Neural cell (in vitro differentiated cells): ENCODE data around the gene POLK. TPM values are rescaled to one million over a fixed set of nuclear protein-coding genes. Genes with fewer than 3 reads are reported as not detected.

Experiments used
- H2AFZ ChIP-seq: fragments of 200-600, 300-800 bp; sonication (generic), shearing (Covaris generic); 2 replicates; pipeline ENCODE4 v1.6.0; 2014; ENCODE audit warnings: low read depth, mild to moderate bottlenecking, antibody characterized with exemption, low read length, moderate library complexity
- H3F3A ChIP-seq: fragments of 200-600 bp; shearing (Covaris generic); 2 replicates; pipeline ENCODE4 v1.6.1; 2016; ENCODE audit warnings: mild to moderate bottlenecking, moderate library complexity, mixed read lengths, antibody characterized with exemption, low read length; ENCODE audit not compliant: insufficient read depth, poor library complexity, severe bottlenecking
- H3K27ac ChIP-seq: fragments of 200-600, 300-800 bp; sonication (generic), shearing (Covaris generic); 2 replicates; pipeline ENCODE4 v1.5.1; 2014; ENCODE audit warnings: mild to moderate bottlenecking, low read length, moderate library complexity
- H3K27me3 ChIP-seq: fragments of 300-800, 200-600 bp; sonication (generic), shearing (Covaris generic); 2 replicates; pipeline ENCODE4 v1.6.0; 2014; ENCODE audit warnings: mild to moderate bottlenecking, low read depth, low read length, moderate library complexity; ENCODE audit not compliant: insufficient read depth
- H3K36me3 ChIP-seq: fragments of 300-800, 200-600 bp; sonication (generic), shearing (Covaris generic); 2 replicates; pipeline ENCODE4 v1.5.1; 2014; ENCODE audit warnings: mild to moderate bottlenecking, antibody characterized with exemption, low read length, moderate library complexity; ENCODE audit not compliant: insufficient read depth
- H3K4me2 ChIP-seq: fragments of 300-800, 200-600 bp; sonication (generic), shearing (Covaris generic); 2 replicates; pipeline ENCODE4 v1.6.0; 2014; ENCODE audit warnings: mild to moderate bottlenecking, low read length
- H3K4me3 ChIP-seq: fragments of 300-800, 200-600 bp; sonication (generic), shearing (Covaris generic); 2 replicates; pipeline ENCODE4 v1.5.1; 2014; ENCODE audit warnings: mild to moderate bottlenecking, low read length, moderate library complexity
- H3K79me2 ChIP-seq: fragments of 200-600 bp; shearing (Covaris generic); replicated peaks from 2 replicates; pipeline ENCODE4 v1.6.0; 2014; ENCODE audit warnings: mild to moderate bottlenecking, low read length, moderate library complexity; ENCODE audit not compliant: insufficient read depth
- H3K9ac ChIP-seq: fragments of 300-800, 200-600 bp; sonication (generic), shearing (Covaris generic); 2 replicates; pipeline ENCODE4 v1.6.1; 2016; ENCODE audit warnings: mild to moderate bottlenecking, low read length, mixed read lengths
- H3K9me2 ChIP-seq: fragments of 200-600 bp; shearing (Covaris generic); 2 replicates; pipeline ENCODE4 v1.6.1; 2016; ENCODE audit warnings: mild to moderate bottlenecking, low read length, mixed read lengths; ENCODE audit not compliant: insufficient read depth
- H3K9me3 ChIP-seq: fragments of 200-600, 300-800 bp; sonication (generic), shearing (Covaris generic); 2 replicates; pipeline ENCODE4 v1.6.1; 2016; ENCODE audit warnings: mild to moderate bottlenecking, mixed run types, low read length, moderate library complexity, mixed read lengths
- H4K20me1 ChIP-seq: fragments of 200-600 bp; shearing (Covaris generic); 2 replicates; pipeline ENCODE4 v1.6.1; 2016; ENCODE audit warnings: mild to moderate bottlenecking, mixed run types; ENCODE audit not compliant: insufficient read depth
- EP300 ChIP-seq: fragments of 450-650 bp; conservative IDR thresholded peaks from 2 replicates; pipeline ENCODE4 v1.6.1; 2014; ENCODE audit warnings: antibody characterized with exemption, mild to moderate bottlenecking, moderate library complexity; ENCODE audit not compliant: poor library complexity, severe bottlenecking
- EZH2 ChIP-seq: fragments of 200-600, 300-800 bp; shearing (Covaris generic), sonication (generic); IDR thresholded peaks from 2 replicates; pipeline ENCODE4 v1.6.1; 2014; ENCODE audit warnings: antibody characterized with exemption, low read length, borderline replicate concordance, mild to moderate bottlenecking; ENCODE audit not compliant: insufficient read depth, poor library complexity, severe bottlenecking
- MXI1 ChIP-seq: fragments of 450-650 bp; conservative IDR thresholded peaks from 2 replicates; pipeline ENCODE4 v1.6.1; 2014; ENCODE audit warnings: antibody characterized with exemption, mild to moderate bottlenecking; ENCODE audit not compliant: poor library complexity, severe bottlenecking
- POLR2AphosphoS5 ChIP-seq: IDR thresholded peaks from 2 replicates; pipeline ENCODE4 v1.6.1; 2012
- RAD21 ChIP-seq: fragments of 450-650 bp; conservative IDR thresholded peaks from 2 replicates; pipeline ENCODE4 v1.6.1; 2014; ENCODE audit warnings: antibody characterized with exemption, mild to moderate bottlenecking, moderate library complexity
- SMC3 ChIP-seq: fragments of 450-650 bp; conservative IDR thresholded peaks from 2 replicates; pipeline ENCODE4 v1.6.1; 2014; ENCODE audit warnings: antibody characterized with exemption, mild to moderate bottlenecking, moderate library complexity; ENCODE audit not compliant: poor library complexity
- TAF1 ChIP-seq: IDR thresholded peaks from 2 replicates; pipeline ENCODE4 v1.6.1; 2012; ENCODE audit warnings: low read depth
- polyA plus RNA-seq: library from polyadenylated mRNA; depleted of rRNA; stranded (reverse); fragments of >200 nt; gene quantifications from 2 replicates; pipeline ENCODE4 v1.2.3, GENCODE V29; 2014
- TF ChIP-seq, protein P1 (sequence below): IDR thresholded peaks from 2 replicates; pipeline ENCODE4 v1.6.1; 2012; ENCODE audit warnings: borderline replicate concordance
- TF ChIP-seq, protein P2 (sequence below): fragments of 450-650 bp; IDR thresholded peaks from 2 replicates; pipeline ENCODE4 v1.5.1; 2014; ENCODE audit warnings: antibody characterized with exemption, mild to moderate bottlenecking, moderate library complexity; ENCODE audit not compliant: poor library complexity, severe bottlenecking

POLK gene
- polyA plus RNA-seq, 1 donor from 2014 or later: 36.4 TPM

DNA sequence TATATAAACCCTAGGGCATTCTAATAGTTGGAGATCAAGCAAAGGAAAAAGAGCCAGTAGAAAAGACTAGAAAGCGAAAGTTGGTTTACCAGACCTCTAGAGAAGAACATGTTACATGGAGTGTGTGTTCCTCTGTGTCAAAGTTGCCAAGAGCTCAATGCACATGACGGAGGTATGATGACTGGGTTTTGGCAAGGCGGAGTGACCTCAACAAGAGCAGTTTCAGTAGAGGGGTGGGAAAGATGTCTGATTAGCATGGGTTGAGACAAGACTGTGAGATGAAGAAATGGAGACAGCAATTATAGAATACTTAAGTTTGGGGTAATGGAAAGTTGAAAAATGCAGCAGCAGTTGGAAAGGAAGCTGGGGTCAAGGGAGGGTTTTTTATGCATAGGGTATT, 101.2 kb downstream of the POLK start:
- H3K4me3 ChIP-seq: no peak overlapping the region
- H3K27me3 ChIP-seq: peaks cover 11% of the 10 kb centered on the region
- H3K79me2 ChIP-seq: no peaks in the 10 kb centered on the region
- no peak for TF ChIP-seq POLR2AphosphoS5
- TF ChIP-seq SMC3: no peak
- no peak for TF ChIP-seq RAD21
- TF ChIP-seq, protein P1, sequence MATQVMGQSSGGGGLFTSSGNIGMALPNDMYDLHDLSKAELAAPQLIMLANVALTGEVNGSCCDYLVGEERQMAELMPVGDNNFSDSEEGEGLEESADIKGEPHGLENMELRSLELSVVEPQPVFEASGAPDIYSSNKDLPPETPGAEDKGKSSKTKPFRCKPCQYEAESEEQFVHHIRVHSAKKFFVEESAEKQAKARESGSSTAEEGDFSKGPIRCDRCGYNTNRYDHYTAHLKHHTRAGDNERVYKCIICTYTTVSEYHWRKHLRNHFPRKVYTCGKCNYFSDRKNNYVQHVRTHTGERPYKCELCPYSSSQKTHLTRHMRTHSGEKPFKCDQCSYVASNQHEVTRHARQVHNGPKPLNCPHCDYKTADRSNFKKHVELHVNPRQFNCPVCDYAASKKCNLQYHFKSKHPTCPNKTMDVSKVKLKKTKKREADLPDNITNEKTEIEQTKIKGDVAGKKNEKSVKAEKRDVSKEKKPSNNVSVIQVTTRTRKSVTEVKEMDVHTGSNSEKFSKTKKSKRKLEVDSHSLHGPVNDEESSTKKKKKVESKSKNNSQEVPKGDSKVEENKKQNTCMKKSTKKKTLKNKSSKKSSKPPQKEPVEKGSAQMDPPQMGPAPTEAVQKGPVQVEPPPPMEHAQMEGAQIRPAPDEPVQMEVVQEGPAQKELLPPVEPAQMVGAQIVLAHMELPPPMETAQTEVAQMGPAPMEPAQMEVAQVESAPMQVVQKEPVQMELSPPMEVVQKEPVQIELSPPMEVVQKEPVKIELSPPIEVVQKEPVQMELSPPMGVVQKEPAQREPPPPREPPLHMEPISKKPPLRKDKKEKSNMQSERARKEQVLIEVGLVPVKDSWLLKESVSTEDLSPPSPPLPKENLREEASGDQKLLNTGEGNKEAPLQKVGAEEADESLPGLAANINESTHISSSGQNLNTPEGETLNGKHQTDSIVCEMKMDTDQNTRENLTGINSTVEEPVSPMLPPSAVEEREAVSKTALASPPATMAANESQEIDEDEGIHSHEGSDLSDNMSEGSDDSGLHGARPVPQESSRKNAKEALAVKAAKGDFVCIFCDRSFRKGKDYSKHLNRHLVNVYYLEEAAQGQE: no peak
- no peak for TF ChIP-seq EP300
- TF ChIP-seq, protein P2, sequence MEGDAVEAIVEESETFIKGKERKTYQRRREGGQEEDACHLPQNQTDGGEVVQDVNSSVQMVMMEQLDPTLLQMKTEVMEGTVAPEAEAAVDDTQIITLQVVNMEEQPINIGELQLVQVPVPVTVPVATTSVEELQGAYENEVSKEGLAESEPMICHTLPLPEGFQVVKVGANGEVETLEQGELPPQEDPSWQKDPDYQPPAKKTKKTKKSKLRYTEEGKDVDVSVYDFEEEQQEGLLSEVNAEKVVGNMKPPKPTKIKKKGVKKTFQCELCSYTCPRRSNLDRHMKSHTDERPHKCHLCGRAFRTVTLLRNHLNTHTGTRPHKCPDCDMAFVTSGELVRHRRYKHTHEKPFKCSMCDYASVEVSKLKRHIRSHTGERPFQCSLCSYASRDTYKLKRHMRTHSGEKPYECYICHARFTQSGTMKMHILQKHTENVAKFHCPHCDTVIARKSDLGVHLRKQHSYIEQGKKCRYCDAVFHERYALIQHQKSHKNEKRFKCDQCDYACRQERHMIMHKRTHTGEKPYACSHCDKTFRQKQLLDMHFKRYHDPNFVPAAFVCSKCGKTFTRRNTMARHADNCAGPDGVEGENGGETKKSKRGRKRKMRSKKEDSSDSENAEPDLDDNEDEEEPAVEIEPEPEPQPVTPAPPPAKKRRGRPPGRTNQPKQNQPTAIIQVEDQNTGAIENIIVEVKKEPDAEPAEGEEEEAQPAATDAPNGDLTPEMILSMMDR: no peak
- no peak for TF ChIP-seq MXI1
- no peak for TF ChIP-seq EZH2
- no peak for TF ChIP-seq TAF1
- no peaks in the 10 kb centered on the region for H3K9me2 ChIP-seq
- H2AFZ ChIP-seq: no peak overlapping the region
- no peaks in the 10 kb centered on the region for H3K9me3 ChIP-seq
- H4K20me1 ChIP-seq: no peaks in the 10 kb centered on the region
- no peaks in the 10 kb centered on the region for H3K36me3 ChIP-seq
- H3F3A ChIP-seq: no peaks in the 10 kb centered on the region
- no peak overlapping the region for H3K4me2 ChIP-seq
- no peak overlapping the region for H3K9ac ChIP-seq
- H3K27ac ChIP-seq: no peak overlapping the region

DNA sequence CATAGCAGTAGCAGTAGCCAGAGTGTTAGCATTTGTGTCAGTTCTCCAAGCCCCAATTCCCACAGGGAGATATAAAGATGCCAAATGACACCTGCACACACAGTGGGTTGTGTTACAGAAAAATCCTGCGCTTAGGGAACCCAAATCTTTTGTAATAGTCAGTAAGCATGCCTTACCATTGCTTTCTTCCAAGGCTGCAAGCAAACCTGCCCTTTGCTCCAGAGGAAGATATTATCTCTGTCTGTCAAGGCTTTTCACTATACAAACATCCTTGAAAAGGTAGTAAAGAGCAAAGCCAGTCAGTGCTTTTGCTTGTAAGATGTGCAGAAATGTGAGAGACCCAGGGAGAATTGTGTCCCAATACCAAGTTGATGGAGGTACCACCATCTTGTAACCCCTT, 102.5 kb downstream of the POLK start:
- TF ChIP-seq, protein P1: no peak
- TF ChIP-seq EP300 (no peak), MXI1 (no peak), SMC3 (no peak), EZH2 (no peak), TAF1 (no peak)
- TF ChIP-seq, protein P2: no peak
- Histone ChIP-seq H3K4me2 (no peak overlapping the region), H3K9me3 (no peaks in the 10 kb centered on the region), H3K36me3 (no peaks in the 10 kb centered on the region), H3K9ac (no peak overlapping the region), H4K20me1 (no peaks in the 10 kb centered on the region), H3F3A (no peaks in the 10 kb centered on the region), H3K4me3 (no peak overlapping the region), H3K27me3 (peaks cover 11% of the 10 kb centered on the region), H3K79me2 (no peaks in the 10 kb centered on the region), H2AFZ (no peak overlapping the region), H3K9me2 (no peaks in the 10 kb centered on the region), H3K27ac (no peak overlapping the region)
